Stomach (tissue), 9 donors: ENCODE results near the gene ATG4D. TPM values are rescaled to one million over a fixed set of nuclear protein-coding genes. Genes with fewer than 3 reads are reported as not detected.

ENCODE experiments used
- DNase-seq, 2 donors: peaks; one replicate each; pipeline versions ENCODE4 v3.0.0 to v3.0.0-alpha.2; 2013 to 2019
- H3K27ac ChIP-seq, 5 donors: fragments of 200-600 bp in 4 of 5; sonication (generic) in 4 of 5; one replicate each; pipeline ENCODE4 v1.5.1; 2013 to 2019; ENCODE audit warnings: mild to moderate bottlenecking in 1 of 5, moderate library complexity in 1 of 5
- H3K27me3 ChIP-seq, 3 donors: fragments of 200-600 bp; sonication (generic); one replicate each; pipeline ENCODE4 v1.5.1; 2017 to 2019; ENCODE audit warnings: mixed run types in 1 of 3
- H3K36me3 ChIP-seq, 4 donors: fragments of 200-600 bp; sonication (generic); 1 replicate in 3 of 4; 2 replicates in 1 of 4; pipeline ENCODE4 v1.5.1; 2016 to 2019
- H3K4me1 ChIP-seq, 4 donors: fragments of 200-600 bp; sonication (generic); one replicate each; pipeline ENCODE4 v1.5.1; 2016 to 2019
- H3K4me3 ChIP-seq, 4 donors: fragments of 200-600 bp; sonication (generic) in 3 of 4; one replicate each; pipeline ENCODE4 v1.5.1; 2016 to 2019; ENCODE audit warnings: mild to moderate bottlenecking in 1 of 4
- H3K9me3 ChIP-seq, 4 donors: fragments of 200-600 bp; sonication (generic); one replicate each; pipeline ENCODE4 v1.5.1; 2016 to 2019
- EP300 ChIP-seq: sonication (generic); formaldehyde crosslinking; IDR thresholded peaks from one replicate; pipeline ENCODE4 v1.6.1; 2017; ENCODE audit warnings: antibody characterized with exemption
- POLR2A ChIP-seq, 4 donors: fragments of 450-650 bp; IDR thresholded peaks; one replicate each; pipeline ENCODE4 v1.6.1; 2016; ENCODE audit warnings: antibody characterized with exemption in 4 of 4, control low read depth in 2 of 4, mild to moderate bottlenecking in 1 of 4, moderate library complexity in 1 of 4
- POLR2AphosphoS5 ChIP-seq, 3 donors: sonication (generic); formaldehyde crosslinking; IDR thresholded peaks; one replicate each; pipeline ENCODE4 v1.6.1; 2016; ENCODE audit warnings: antibody characterized with exemption in 3 of 3
- WGBS, 5 donors: extraction: QIAGEN DNeasy Blood & Tissue Kit in 3 of 5; methylation state at CpG; one replicate each; pipeline versions ENCODE4 v1.1.5 to v1.1.7; 2013 to 2018; 5-methylcytosine and 5-hydroxymethylcytosine counted together
- intact Hi-C: fragments of 100-400 bp; cut with DNase I; formaldehyde crosslinking; loops from one replicate; pipeline ENCODE4 v1.15.1; 2023; ENCODE audit warnings: low total_unique reads
- polyA plus RNA-seq, 3 donors: library from polyadenylated mRNA; stranded (reverse); fragments of 200-250 nt; gene quantifications; one replicate each; pipeline ENCODE4 v1.2.3, GENCODE V29; 2013
- small RNA-seq, 4 donors: library from RNA; depleted of rRNA; stranded (forward); fragments of <200 nt; gene quantifications; one replicate each; pipeline ENCODE3, GENCODE V24; 2016
- total RNA-seq, 5 donors: library from RNA; depleted of rRNA; stranded (reverse); fragments of >200 nt; gene quantifications; one replicate each; pipeline versions ENCODE4 v1.1.0 to v1.2.3, GENCODE V29; 2014 to 2016
- TF ChIP-seq, protein P1 (sequence below), 7 experiments: fragments of 450-650 bp in 4 of 7; fragments of 200-600 bp in 3 of 7; sonication (generic) in 3 of 7; IDR thresholded peaks; one replicate each; pipeline ENCODE4 v1.5.1; 2016 to 2019; ENCODE audit warnings: antibody characterized with exemption in 7 of 7, control low read depth in 2 of 7, mild to moderate bottlenecking in 1 of 7
- donor health status: healthy with polysubstance abuse.
- donor health status: Bipolar disorder and iron deficiency.
- donor health status: healthy.

Gene ATG4D
- total and polyA plus RNA-seq, 8 donors, result 2.3 to 336 (median 26.7) TPM

DNA sequence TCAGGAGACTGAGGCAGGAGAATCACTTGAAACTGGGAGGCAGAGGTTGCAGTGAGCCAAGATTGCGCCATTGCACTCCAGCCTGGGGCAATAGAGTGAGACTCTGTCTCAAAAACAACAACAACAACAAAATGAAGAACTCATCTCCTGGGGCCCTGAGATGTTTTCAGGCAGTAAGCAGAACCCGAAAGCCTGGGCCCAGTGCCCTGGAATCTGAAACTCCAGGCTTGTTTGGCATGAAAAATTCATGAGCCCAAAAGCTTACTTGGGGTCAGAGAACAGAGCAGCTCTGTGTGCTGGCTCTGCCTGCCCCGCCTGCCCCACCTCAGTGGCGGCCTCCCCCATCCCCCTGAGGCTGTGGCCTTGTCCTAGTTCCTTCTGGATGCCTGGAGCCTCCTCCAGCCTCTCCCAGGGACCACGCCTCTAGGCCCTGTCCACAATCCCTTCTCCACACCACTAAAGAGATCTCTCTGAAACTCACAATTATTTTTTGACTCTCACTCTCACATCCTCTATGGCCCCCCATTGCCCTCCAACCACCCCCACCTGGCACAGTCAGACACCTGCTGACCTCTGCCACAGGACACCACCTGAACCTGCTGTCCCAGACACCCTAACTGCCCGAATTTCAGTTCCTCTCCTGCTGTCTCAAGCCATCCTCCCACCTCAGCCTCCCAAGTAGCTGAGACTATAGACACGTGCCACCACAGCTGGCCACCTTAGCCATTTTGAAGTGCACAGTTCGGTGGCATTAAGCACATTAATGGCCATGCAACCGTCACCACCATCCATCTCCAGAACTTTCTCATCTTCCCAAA is 50.3 kb downstream of the ATG4D start:
- H3K27me3 ChIP-seq, result peaks cover 0 to 3% (median 0%) of the 10 kb centered on the region in 3 donors
- H3K9me3 ChIP-seq, result no peaks in the 10 kb centered on the region
- peak overlapping the region in 3 of 5 donors; percentile 35 to 75 (median 36) for H3K27ac ChIP-seq
- TF ChIP-seq EP300 (no peak), POLR2A (IDR thresholded peaks at IDR 0.05) (no peak), POLR2AphosphoS5 (IDR thresholded peaks at IDR 0.05) (no peak)
- TF ChIP-seq, protein P1, sequence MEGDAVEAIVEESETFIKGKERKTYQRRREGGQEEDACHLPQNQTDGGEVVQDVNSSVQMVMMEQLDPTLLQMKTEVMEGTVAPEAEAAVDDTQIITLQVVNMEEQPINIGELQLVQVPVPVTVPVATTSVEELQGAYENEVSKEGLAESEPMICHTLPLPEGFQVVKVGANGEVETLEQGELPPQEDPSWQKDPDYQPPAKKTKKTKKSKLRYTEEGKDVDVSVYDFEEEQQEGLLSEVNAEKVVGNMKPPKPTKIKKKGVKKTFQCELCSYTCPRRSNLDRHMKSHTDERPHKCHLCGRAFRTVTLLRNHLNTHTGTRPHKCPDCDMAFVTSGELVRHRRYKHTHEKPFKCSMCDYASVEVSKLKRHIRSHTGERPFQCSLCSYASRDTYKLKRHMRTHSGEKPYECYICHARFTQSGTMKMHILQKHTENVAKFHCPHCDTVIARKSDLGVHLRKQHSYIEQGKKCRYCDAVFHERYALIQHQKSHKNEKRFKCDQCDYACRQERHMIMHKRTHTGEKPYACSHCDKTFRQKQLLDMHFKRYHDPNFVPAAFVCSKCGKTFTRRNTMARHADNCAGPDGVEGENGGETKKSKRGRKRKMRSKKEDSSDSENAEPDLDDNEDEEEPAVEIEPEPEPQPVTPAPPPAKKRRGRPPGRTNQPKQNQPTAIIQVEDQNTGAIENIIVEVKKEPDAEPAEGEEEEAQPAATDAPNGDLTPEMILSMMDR (IDR thresholded peaks at IDR 0.05), result no peak
- no peaks in the 10 kb centered on the region for H3K36me3 ChIP-seq
- intact Hi-C loops, result no loop called here
- no peak overlapping the region for H3K4me3 ChIP-seq
- WGBS, 5 donors, result 56 to 73% (median 68%) methylated on average over 9 of the region's 9 CpGs
- no peak for DNase-seq
- H3K4me1 ChIP-seq, result peaks cover 0 to 40% (median 31%) of the 10 kb centered on the region in 4 donors

DNA sequence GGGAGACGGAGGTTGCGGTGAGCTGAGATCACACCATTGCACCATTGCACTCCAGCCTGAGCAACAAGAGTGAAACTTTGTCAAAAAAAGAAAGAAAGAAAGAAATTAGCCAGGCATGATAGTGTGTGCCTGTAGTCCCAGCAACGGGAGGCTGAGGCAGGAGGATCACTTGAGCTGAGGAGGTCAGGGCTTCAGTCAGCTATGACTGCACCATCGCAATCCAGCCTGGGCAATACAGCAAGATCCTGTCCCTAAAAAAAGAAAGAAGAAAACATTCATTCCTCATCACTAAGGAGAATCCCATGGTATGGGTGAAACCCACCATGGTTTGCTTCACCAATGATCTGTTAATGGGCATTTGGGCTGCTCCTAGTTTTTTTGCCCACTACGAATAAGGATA is 56.4 kb downstream of the ATG4D start:
- DNase-seq, result no peak
- Histone ChIP-seq H3K4me1 (peaks cover 23 to 52% (median 46%) of the 10 kb centered on the region in 4 donors), H3K27ac (no peak overlapping the region), H3K36me3 (no peaks in the 10 kb centered on the region), H3K9me3 (no peaks in the 10 kb centered on the region), H3K27me3 (no peaks in the 10 kb centered on the region), H3K4me3 (no peak overlapping the region)
- 94 to 97% (median 95%) methylated on average over 5 of the region's 5 CpGs for WGBS, 5 donors
- intact Hi-C loops, result no loop called here
- TF ChIP-seq EP300, result no peak
- TF ChIP-seq, protein P1 (IDR thresholded peaks at IDR 0.05), result no peak
- no peak for TF ChIP-seq POLR2A (IDR thresholded peaks at IDR 0.05)
- TF ChIP-seq POLR2AphosphoS5 (IDR thresholded peaks at IDR 0.05), result no peak

DNA sequence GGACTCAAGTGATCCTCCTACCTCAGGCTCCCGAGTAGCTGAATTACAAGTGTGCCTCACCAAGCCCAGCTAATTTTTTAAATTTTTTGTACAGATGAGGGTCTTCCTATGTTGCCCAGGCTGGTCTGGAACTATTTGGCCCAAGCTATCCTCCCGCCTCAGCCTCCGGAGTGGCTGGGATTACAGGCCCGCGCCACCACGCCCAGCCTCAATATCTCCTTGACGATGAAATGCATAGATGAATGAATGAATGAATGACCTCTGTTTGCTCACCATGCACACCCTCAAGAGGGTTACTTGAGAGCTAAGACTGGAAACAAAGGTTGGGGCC is 58.3 kb downstream of the ATG4D start:
- intact Hi-C loops, result no loop called here
- TF ChIP-seq POLR2A (IDR thresholded peaks at IDR 0.05) (no peak), POLR2AphosphoS5 (IDR thresholded peaks at IDR 0.05) (no peak), EP300 (no peak)
- TF ChIP-seq, protein P1 (IDR thresholded peaks at IDR 0.05), result no peak
- DNase-seq, result no peak
- H3K27me3 ChIP-seq, result no peaks in the 10 kb centered on the region
- H3K36me3 ChIP-seq, result no peaks in the 10 kb centered on the region
- H3K9me3 ChIP-seq, result no peaks in the 10 kb centered on the region
- peak overlapping the region in 1 of 5 donors; percentile 89 for H3K27ac ChIP-seq
- WGBS, 5 donors, result 13 to 31% (median 26%) methylated on average over 7 of the region's 7 CpGs
- H3K4me3 ChIP-seq, result peak overlapping the region; percentile 86 to 98 (median 92)
- peaks cover 23 to 48% (median 32%) of the 10 kb centered on the region in 4 donors for H3K4me1 ChIP-seq

DNA sequence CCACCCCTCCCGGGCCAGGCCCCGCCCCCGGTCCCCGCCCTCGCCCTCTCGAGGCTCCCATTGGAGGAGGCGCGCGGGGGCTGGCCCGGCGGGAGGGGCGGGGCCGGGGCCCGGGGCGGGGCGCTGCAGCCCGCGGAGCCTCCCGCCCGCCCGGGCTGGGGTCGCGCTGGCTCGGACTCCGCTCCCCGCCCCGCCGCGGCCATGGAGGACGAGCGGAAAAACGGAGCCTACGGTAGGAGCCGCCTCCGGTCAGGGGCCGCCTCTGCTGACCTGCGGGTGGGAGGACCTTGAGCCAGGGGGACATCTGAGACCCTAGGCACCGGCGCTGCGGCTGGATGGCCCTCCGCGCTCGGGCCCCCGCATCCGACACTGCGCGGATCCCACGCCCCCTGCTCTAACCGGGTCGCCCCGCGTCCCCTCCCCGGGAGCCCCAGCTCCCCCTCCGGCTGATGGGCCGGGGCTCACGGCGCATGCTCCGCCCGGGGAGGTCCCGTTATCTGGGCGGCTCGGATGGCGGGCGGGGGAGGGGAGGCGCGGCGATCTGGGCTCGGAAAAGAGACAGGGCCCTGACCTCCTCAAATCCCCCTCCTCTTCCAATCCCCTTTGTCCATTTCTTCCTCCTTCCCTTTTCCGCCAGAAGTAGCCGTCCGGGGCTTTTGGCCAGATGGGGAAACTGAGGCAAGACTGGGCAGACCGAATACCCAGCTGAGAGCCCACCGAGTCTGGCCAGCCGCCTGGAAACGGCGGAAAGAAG is 58.8 kb downstream of the ATG4D start:
- TF ChIP-seq POLR2AphosphoS5 (IDR thresholded peaks at IDR 0.05) (peak in 1 of 3 donors; percentile 62), EP300 (no peak)
- 0 to 1% (median 0%) methylated on average over 23 to 75 of the region's 76 CpGs for WGBS, 5 donors
- Histone ChIP-seq H3K4me3 (peak overlapping the region; percentile 86 to 98 (median 92)), H3K4me1 (peaks cover 23 to 44% (median 29%) of the 10 kb centered on the region in 4 donors), H3K9me3 (no peaks in the 10 kb centered on the region), H3K27ac (peak overlapping the region; percentile 74 to 92 (median 89)), H3K36me3 (no peaks in the 10 kb centered on the region), H3K27me3 (no peaks in the 10 kb centered on the region)
- DNase-seq, result peak; percentile 90 to 91
- intact Hi-C loops, result no loop called here

Small RNA genes lying within 50 kb of the gene (small RNA-seq; reads per million reads assigned to genes)
- gene MIR1238, result 0 to 0.77 (median 0) reads per million in 4 donors
- gene RNU7-140P, result 0 reads per million in 4 donors

Other genes starting within 250 kb of the ATG4D start
- 1 to 10 TPM in 2 of 5 donors, not detected in 3; 2.2 to 2.3 TPM for gene ZGLP1, start 234.1 kb upstream of the ATG4D start, total RNA-seq
- 1 to 10 TPM; 3.7 to 8.6 (median 4.3) TPM for gene ZGLP1, start 234.1 kb upstream of the ATG4D start, polyA plus RNA-seq
- 10 to 100 TPM in 2 of 5 donors, 1 to 10 TPM in 1, under 1 TPM in 1, not detected in 1; 0.89 to 54.3 (median 14.9) TPM for gene FDX2, start 227.9 kb upstream of the ATG4D start, total RNA-seq
- gene FDX2, start 227.9 kb upstream of the ATG4D start, polyA plus RNA-seq, result 10 to 100 TPM; 28.8 to 32.9 (median 29.5) TPM
- gene RAVER1, start 210.4 kb upstream of the ATG4D start, total RNA-seq, result 10 to 100 TPM in 4 of 5 donors, 1 to 10 TPM in 1; 7.5 to 74.7 (median 21.4) TPM
- 1 to 10 TPM; 3.3 to 9.3 (median 7.2) TPM for gene RAVER1, start 210.4 kb upstream of the ATG4D start, polyA plus RNA-seq
- 10 to 100 TPM in 1 of 5 donors, 1 to 10 TPM in 3, not detected in 1; 3.5 to 17.1 (median 7.4) TPM for gene ICAM3, start 204.3 kb upstream of the ATG4D start, total RNA-seq
- gene ICAM3, start 204.3 kb upstream of the ATG4D start, polyA plus RNA-seq, result 10 to 100 TPM in 1 of 3 donors, 1 to 10 TPM in 2; 8.5 to 10.5 (median 10.0) TPM
- gene TYK2, start 163.3 kb upstream of the ATG4D start, total RNA-seq, result 100 to 1,000 TPM in 4 of 5 donors, 10 to 100 TPM in 1; 45.2 to 365 (median 314) TPM
- gene TYK2, start 163.3 kb upstream of the ATG4D start, polyA plus RNA-seq, result 100 to 1,000 TPM in 2 of 3 donors, 10 to 100 TPM in 1; 88.8 to 144 (median 107) TPM
- gene CDC37, start 140.4 kb upstream of the ATG4D start, total RNA-seq, result 100 to 1,000 TPM in 4 of 5 donors, 10 to 100 TPM in 1; 84.3 to 390 (median 174) TPM
- 100 to 1,000 TPM; 145 to 179 (median 164) TPM for gene CDC37, start 140.4 kb upstream of the ATG4D start, polyA plus RNA-seq
- gene PDE4A, start 123.4 kb upstream of the ATG4D start, total RNA-seq, result 10 to 100 TPM in 2 of 5 donors, 1 to 10 TPM in 3; 2.3 to 30.7 (median 8.9) TPM
- 10 to 100 TPM in 2 of 3 donors, 1 to 10 TPM in 1; 5.0 to 12.9 (median 11.0) TPM for gene PDE4A, start 123.4 kb upstream of the ATG4D start, polyA plus RNA-seq
- gene KEAP1, start 40.5 kb upstream of the ATG4D start, total RNA-seq, result 10 to 100 TPM; 15.8 to 84.9 (median 24.6) TPM
- 10 to 100 TPM; 49.6 to 88.1 (median 52.3) TPM for gene KEAP1, start 40.5 kb upstream of the ATG4D start, polyA plus RNA-seq
- gene S1PR5, start 26.5 kb upstream of the ATG4D start, total RNA-seq, result under 1 TPM in 1 of 5 donors, not detected in 4; 0.73 TPM
- gene S1PR5, start 26.5 kb upstream of the ATG4D start, polyA plus RNA-seq, result 10 to 100 TPM in 1 of 3 donors, under 1 TPM in 1, not detected in 1; 0.19 to 13.3 TPM
- 100 to 1,000 TPM in 1 of 5 donors, 10 to 100 TPM in 3, 1 to 10 TPM in 1; 4.2 to 116 (median 18.7) TPM for gene KRI1, start 22.1 kb downstream of the ATG4D start, total RNA-seq
- 10 to 100 TPM; 11.8 to 35.1 (median 12.5) TPM for gene KRI1, start 22.1 kb downstream of the ATG4D start, polyA plus RNA-seq
- 1 to 10 TPM in 3 of 5 donors, not detected in 2; 4.1 to 8.8 (median 5.5) TPM for gene CDKN2D, start 25.1 kb downstream of the ATG4D start, total RNA-seq
- gene CDKN2D, start 25.1 kb downstream of the ATG4D start, polyA plus RNA-seq, result 10 to 100 TPM in 1 of 3 donors, 1 to 10 TPM in 2; 8.1 to 11.8 (median 9.3) TPM
- gene AP1M2, start 43.4 kb downstream of the ATG4D start, total RNA-seq, result 100 to 1,000 TPM in 1 of 5 donors, 10 to 100 TPM in 4; 11.7 to 687 (median 61.0) TPM
- 100 to 1,000 TPM in 2 of 3 donors, 10 to 100 TPM in 1; 74.6 to 116 (median 112) TPM for gene AP1M2, start 43.4 kb downstream of the ATG4D start, polyA plus RNA-seq
- gene SLC44A2, start 81.6 kb downstream of the ATG4D start, total RNA-seq, result 100 to 1,000 TPM in 3 of 5 donors, 10 to 100 TPM in 2; 58.0 to 161 (median 101) TPM
- 10 to 100 TPM; 26.1 to 66.9 (median 64.4) TPM for gene SLC44A2, start 81.6 kb downstream of the ATG4D start, polyA plus RNA-seq
- 100 to 1,000 TPM in 3 of 5 donors, 10 to 100 TPM in 2; 65.3 to 381 (median 142) TPM for gene ILF3, start 110.4 kb downstream of the ATG4D start, total RNA-seq
- 10 to 100 TPM; 33.5 to 84.2 (median 49.8) TPM for gene ILF3, start 110.4 kb downstream of the ATG4D start, polyA plus RNA-seq
- gene QTRT1, start 157.5 kb downstream of the ATG4D start, total RNA-seq, result 100 to 1,000 TPM in 2 of 5 donors, 10 to 100 TPM in 3; 21.7 to 104 (median 66.5) TPM
- 100 to 1,000 TPM; 113 to 153 (median 115) TPM for gene QTRT1, start 157.5 kb downstream of the ATG4D start, polyA plus RNA-seq
- 100 to 1,000 TPM; 270 to 541 (median 289) TPM for gene DNM2, start 174.2 kb downstream of the ATG4D start, total RNA-seq
- gene DNM2, start 174.2 kb downstream of the ATG4D start, polyA plus RNA-seq, result 100 to 1,000 TPM in 1 of 3 donors, 10 to 100 TPM in 2; 77.8 to 130 (median 83.6) TPM